ENCODE results near the gene C1QTNF8. TPM values are rescaled to one million over a fixed set of nuclear protein-coding genes. Genes with fewer than 3 reads are reported as not detected.

Gene C1QTNF8
- total and polyA plus RNA-seq, 2 of the 8 experiments (the other 6 are each of a cell fraction or from before 2014, with no cell fraction given): not detected

- no peak for DNase-seq (ENCODE audit: low read depth in 1 of 2, low spot score in 2 of 2)
- 74% methylated on average over 9 of the region's 18 CpGs; no CpG with 5 or more reads in 1 of the 2 experiments for WGBS, 2 experiments (ENCODE audit: extremely low coverage in 1 of 2, insufficient coverage in 1 of 2, insufficient read length in 1 of 2, insufficient replicate concordance in 2 of 2, low coverage in 1 of 2, low lambda C conversion rate in 2 of 2, missing lambda C conversion rate in 1 of 2)
- TF ChIP-seq EP300 (IDR thresholded peaks at IDR 0.05; ENCODE audit: borderline replicate concordance in 1 of 2, low read depth in 2 of 2, low read length in 2 of 2) (no peak), FOSL1 (IDR thresholded peaks at IDR 0.05; ENCODE audit: insufficient read depth, low read depth, low read length) (no peak), TAF7 (optimal IDR thresholded peaks at IDR 0.05; ENCODE audit: borderline replicate concordance, low read depth, low read length) (no peak)
These were observed 27.6 kb downstream of the C1QTNF8 start for GRCh38 chr16:1068451-1068850.

More at GRCh38 chr16:1068451-1068850, 27.6 kb downstream of the C1QTNF8 start:
- Histone ChIP-seq H3K79me1 (ENCODE audit: low read depth, low read length) (no peaks in the 10 kb centered on the region), H3K4me1 (replicated peaks in 1 of 4; ENCODE audit: control insufficient read depth in 3 of 4, insufficient read depth in 4 of 4, low read length in 3 of 4) (peaks cover 0 to 22% (median 16%) of the 10 kb centered on the region in 4 experiments; a peak in 6 of 7 replicates), H3K23ac (ENCODE audit: insufficient read length) (no peak overlapping the region), H3K4me3 (ENCODE audit: extremely low read depth in 1 of 4, insufficient read depth in 2 of 4, low read depth in 3 of 4, low read length in 4 of 4) (no peak overlapping the region), H2BK5ac (ENCODE audit: low read depth, low read length) (no peak overlapping the region), H3K23me2 (ENCODE audit: low read depth, low read length) (peaks cover 7% of the 10 kb centered on the region; the same call in 1 of the 2 replicates), H3K18ac (ENCODE audit: extremely low read depth, low read length) (no peak overlapping the region), H2BK15ac (ENCODE audit: low read length) (no peak overlapping the region), H4K5ac (ENCODE audit: insufficient read length, low read depth, low read length) (no peak overlapping the region), H3K9me3 (ENCODE audit: insufficient read depth in 2 of 2, low read depth in 1 of 2, low read length in 1 of 2) (no peaks in the 10 kb centered on the region), H3K79me2 (ENCODE audit: control insufficient read depth in 1 of 2, insufficient read depth in 2 of 2, low read length in 2 of 2) (no peaks in the 10 kb centered on the region), H3K27ac (ENCODE audit: low read depth, low read length) (no peak overlapping the region), H2AK5ac (ENCODE audit: low read depth, low read length) (no peak overlapping the region), H2AFZ (ENCODE audit: low read length) (no peak overlapping the region), H2BK120ac (replicated peaks; ENCODE audit: low read depth, low read length) (no peak overlapping the region), H4K8ac (ENCODE audit: extremely low read depth, insufficient read depth, low read length) (no peak overlapping the region; the same call in 1 of the 2 replicates), H3K27me3 (replicated peaks in 1 of 4; ENCODE audit: control insufficient read depth in 3 of 4, extremely low read depth in 1 of 4, insufficient read depth in 3 of 4, low read length in 3 of 4) (peaks cover 2 to 15% (median 12%) of the 10 kb centered on the region in 4 experiments; a peak in 6 of 7 replicates), H2BK20ac (ENCODE audit: low read length) (no peak overlapping the region), H2BK12ac (ENCODE audit: low read depth, low read length) (no peak overlapping the region), H3K36me3 (ENCODE audit: control insufficient read depth in 2 of 4, insufficient read depth in 4 of 4, low read length in 3 of 4) (no peaks in the 10 kb centered on the region), H3K14ac (ENCODE audit: insufficient read length) (no peak overlapping the region), H3K9ac (replicated peaks in 1 of 4; ENCODE audit: extremely low read depth in 1 of 4, low read depth in 3 of 4, low read length in 3 of 4) (no peak overlapping the region), H3K56ac (replicated peaks; ENCODE audit: insufficient read length, low read depth, low read length) (no peak overlapping the region), H4K91ac (replicated peaks; ENCODE audit: insufficient read length, low read length) (no peak overlapping the region), H3K4ac (replicated peaks; ENCODE audit: insufficient read length, low read depth, low read length) (no peak overlapping the region), H3K4me2 (ENCODE audit: insufficient read depth in 1 of 2, low read depth in 2 of 2, low read length in 2 of 2) (no peak overlapping the region), H4K20me1 (replicated peaks in 1 of 2; ENCODE audit: control insufficient read depth in 1 of 2, insufficient read depth in 2 of 2, low read length in 2 of 2) (peaks cover 0 to 4% of the 10 kb centered on the region in 2 experiments)
- ChIA-PET CTCF (ENCODE audit: partially characterized antibody) (interaction anchor here (1.1 to 4.9 kb wide), 4 partner anchors 10 to 128 kb away, joined by 4 to 29 read pairs (median 9); no protein-coding TSS in a partner anchor), POLR2A (ENCODE audit: partially characterized antibody) (no interaction called here)
- no peak for FAIRE-seq

All from H1 (cell line).